ENCODE results near the gene ZNF502.

The ZNF502 gene

GRCh38 chr3:44771424-44772098 is 59.1 kb downstream of the ZNF502 start:
- DNase-seq: no peak

GRCh38 chr3:44772099-44772442 is 59.6 kb downstream of the ZNF502 start:
- DNase-seq: no peak

Measured in NCI-H524 (cell line).